Measurements from ENCODE around the gene KIAA0232.

GRCh38 chr4:6794189-6794588, 11.7 kb downstream of the KIAA0232 start:
- TF ChIP-seq CTCF (IDR thresholded peaks at IDR 0.05): no peak
- TF ChIP-seq POLR2A (IDR thresholded peaks at IDR 0.05): no peak
- no peak for TF ChIP-seq EP300 (IDR thresholded peaks at IDR 0.05)
- no peak for TF ChIP-seq POLR2AphosphoS5 (IDR thresholded peaks at IDR 0.05)

All from gastroesophageal sphincter (tissue), 3 donors.